ENCODE measurements around the gene DNTTIP2.
"Not testable (repeated sequence)": the region's sequence is repeated elsewhere in the genome, so short reads cannot be mapped to it uniquely, and the experiment has no call there.

DNTTIP2 gene

GRCh38 chr1:93877529-93877928 is 1.5 kb downstream of the DNTTIP2 start:
- no peak for TF ChIP-seq CTCF (IDR thresholded peaks at IDR 0.05; ENCODE audit: low read depth, low read length, missing control alignments)
- DNase-seq (ENCODE audit: extremely low read depth, low read depth) = no peak
- peak overlapping the region; percentile 99 for H3K4me3 ChIP-seq (replicated peaks; ENCODE audit: low read depth, low read length)

- no peak for TF ChIP-seq CTCF (IDR thresholded peaks at IDR 0.05; ENCODE audit: low read depth, low read length, missing control alignments)
- no peak for DNase-seq (ENCODE audit: extremely low read depth, low read depth)
- peak overlapping the region; percentile 19 for H3K4me3 ChIP-seq (replicated peaks; ENCODE audit: low read depth, low read length)
Observed at GRCh38 chr1:93876244-93876643, 2.8 kb downstream of the DNTTIP2 start.

GRCh38 chr1:93874025-93874651 is 4.9 kb downstream of the DNTTIP2 start:
- TF ChIP-seq CTCF (IDR thresholded peaks at IDR 0.05; ENCODE audit: low read depth, low read length, missing control alignments) = peak; percentile 51
- peak; percentile 11 for DNase-seq (ENCODE audit: extremely low read depth, low read depth)
- no peak overlapping the region for H3K4me3 ChIP-seq (replicated peaks; ENCODE audit: low read depth, low read length)

- no peak overlapping the region for H3K4me3 ChIP-seq (replicated peaks; ENCODE audit: low read depth, low read length)
- TF ChIP-seq CTCF (IDR thresholded peaks at IDR 0.05; ENCODE audit: low read depth, low read length, missing control alignments) = no peak
- DNase-seq (ENCODE audit: extremely low read depth, low read depth) = no peak
Observed at GRCh38 chr1:93871366-93871765, 7.6 kb downstream of the DNTTIP2 start.

- no peak overlapping the region for H3K4me3 ChIP-seq (replicated peaks; ENCODE audit: low read depth, low read length)
- DNase-seq (ENCODE audit: extremely low read depth, low read depth) = no peak
- TF ChIP-seq CTCF (IDR thresholded peaks at IDR 0.05; ENCODE audit: low read depth, low read length, missing control alignments) = no peak
Observed at GRCh38 chr1:93869653-93870052, 9.4 kb downstream of the DNTTIP2 start.

- not testable (repeated sequence) for H3K4me3 ChIP-seq (replicated peaks; ENCODE audit: low read depth, low read length)
Observed at GRCh38 chr1:93868492-93868891, 10.5 kb downstream of the DNTTIP2 start.

GRCh38 chr1:93865253-93865652 is 13.8 kb downstream of the DNTTIP2 start:
- no peak overlapping the region for H3K4me3 ChIP-seq (replicated peaks; ENCODE audit: low read depth, low read length)
- TF ChIP-seq CTCF (IDR thresholded peaks at IDR 0.05; ENCODE audit: low read depth, low read length, missing control alignments) = no peak
- no peak for DNase-seq (ENCODE audit: extremely low read depth, low read depth)

More at GRCh38 chr1:93868492-93868891, 10.5 kb downstream of the DNTTIP2 start:
- DNase-seq (ENCODE audit: extremely low read depth, low read depth) = not testable (repeated sequence)
